Measurements from ENCODE around the gene ZCCHC7.

ZCCHC7 gene

GRCh38 chr9:37324691-37325490, 204.5 kb downstream of the ZCCHC7 start:
- Histone ChIP-seq H3K9ac (no peak overlapping the region), H3K27ac (no peak overlapping the region), H3K4me2 (no peak overlapping the region), H2AFZ (ENCODE audit: low read depth) (no peak overlapping the region), H3K36me3 (ENCODE audit: insufficient read depth) (no peaks in the 10 kb centered on the region; the same call in 1 of the 2 replicates), H3K4me3 (IDR thresholded peaks at IDR 0.05; ENCODE audit: insufficient read depth, low read depth, low read length) (no peak overlapping the region), H3K27me3 (ENCODE audit: insufficient read depth, low read depth) (no peaks in the 10 kb centered on the region), H3K79me2 (ENCODE audit: insufficient read depth, low read depth) (no peaks in the 10 kb centered on the region), H3K4me1 (ENCODE audit: low read depth, poor library complexity, severe bottlenecking) (no peaks in the 10 kb centered on the region), H4K20me1 (ENCODE audit: insufficient read depth) (no peaks in the 10 kb centered on the region)
- no peak for TF ChIP-seq CTCF (conservative IDR thresholded peaks at IDR 0.05; ENCODE audit: low read depth, low read length)

GRCh38 chr9:37325778-37326177, 205.4 kb downstream of the ZCCHC7 start:
- no peaks in the 10 kb centered on the region; the same call in 1 of the 2 replicates for H3K36me3 ChIP-seq (ENCODE audit: insufficient read depth)
- H4K20me1 ChIP-seq (ENCODE audit: insufficient read depth) = no peaks in the 10 kb centered on the region
- no peak overlapping the region for H3K9ac ChIP-seq
- no peaks in the 10 kb centered on the region for H3K4me1 ChIP-seq (ENCODE audit: low read depth, poor library complexity, severe bottlenecking)
- no peaks in the 10 kb centered on the region for H3K79me2 ChIP-seq (ENCODE audit: insufficient read depth, low read depth)
- H2AFZ ChIP-seq (ENCODE audit: low read depth) = no peak overlapping the region
- no peak overlapping the region for H3K4me2 ChIP-seq
- H3K27ac ChIP-seq = no peak overlapping the region
- TF ChIP-seq CTCF (conservative IDR thresholded peaks at IDR 0.05; ENCODE audit: low read depth, low read length) = no peak
- no peaks in the 10 kb centered on the region for H3K27me3 ChIP-seq (ENCODE audit: insufficient read depth, low read depth)
- H3K4me3 ChIP-seq (IDR thresholded peaks at IDR 0.05; ENCODE audit: insufficient read depth, low read depth, low read length) = no peak overlapping the region

- no peak for TF ChIP-seq CTCF (conservative IDR thresholded peaks at IDR 0.05; ENCODE audit: low read depth, low read length)
- H3K4me3 ChIP-seq (IDR thresholded peaks at IDR 0.05; ENCODE audit: insufficient read depth, low read depth, low read length) = no peak overlapping the region
Measured at GRCh38 chr9:37327553-37327952, 207.2 kb downstream of the ZCCHC7 start.

GRCh38 chr9:37328556-37329227, 208.3 kb downstream of the ZCCHC7 start:
- Histone ChIP-seq H3K79me2 (ENCODE audit: insufficient read depth, low read depth) (no peaks in the 10 kb centered on the region), H3K4me1 (ENCODE audit: low read depth, poor library complexity, severe bottlenecking) (no peaks in the 10 kb centered on the region), H3K27ac (no peak overlapping the region), H3K4me2 (no peak overlapping the region), H4K20me1 (ENCODE audit: insufficient read depth) (no peaks in the 10 kb centered on the region), H3K4me3 (IDR thresholded peaks at IDR 0.05; ENCODE audit: insufficient read depth, low read depth, low read length) (no peak overlapping the region), H2AFZ (ENCODE audit: low read depth) (no peak overlapping the region), H3K36me3 (ENCODE audit: insufficient read depth) (no peaks in the 10 kb centered on the region; the same call in 1 of the 2 replicates), H3K27me3 (ENCODE audit: insufficient read depth, low read depth) (no peaks in the 10 kb centered on the region), H3K9ac (no peak overlapping the region)
- TF ChIP-seq CTCF (conservative IDR thresholded peaks at IDR 0.05; ENCODE audit: low read depth, low read length) = no peak

More at GRCh38 chr9:37327553-37327952, 207.2 kb downstream of the ZCCHC7 start:
- no peaks in the 10 kb centered on the region for H4K20me1 ChIP-seq (ENCODE audit: insufficient read depth)
- H3K79me2 ChIP-seq (ENCODE audit: insufficient read depth, low read depth) = no peaks in the 10 kb centered on the region
- no peak overlapping the region for H3K9ac ChIP-seq
- H3K4me1 ChIP-seq (ENCODE audit: low read depth, poor library complexity, severe bottlenecking) = no peaks in the 10 kb centered on the region
- no peaks in the 10 kb centered on the region for H3K27me3 ChIP-seq (ENCODE audit: insufficient read depth, low read depth)
- no peaks in the 10 kb centered on the region; the same call in 1 of the 2 replicates for H3K36me3 ChIP-seq (ENCODE audit: insufficient read depth)
- no peak overlapping the region for H3K27ac ChIP-seq
- no peak overlapping the region for H3K4me2 ChIP-seq
- no peak overlapping the region for H2AFZ ChIP-seq (ENCODE audit: low read depth)
